Fibroblast of skin of scalp (primary cell): ENCODE measurements around the gene AASDH. TPM values are rescaled to one million over a fixed set of nuclear protein-coding genes. Genes with fewer than 3 reads are reported as not detected.

Source experiments
- DNase-seq: peaks from one replicate; pipeline ENCODE4 v3.0.0-alpha.2; 2013
- polyA plus RNA-seq, 2 experiments: library from polyadenylated mRNA; unstranded; fragments of 120-200 nt; gene quantifications; one replicate each; pipeline ENCODE4 v1.2.1, GENCODE V29; 2013; ENCODE audit not compliant: insufficient read length in 2 of 2

The AASDH gene, protein sequence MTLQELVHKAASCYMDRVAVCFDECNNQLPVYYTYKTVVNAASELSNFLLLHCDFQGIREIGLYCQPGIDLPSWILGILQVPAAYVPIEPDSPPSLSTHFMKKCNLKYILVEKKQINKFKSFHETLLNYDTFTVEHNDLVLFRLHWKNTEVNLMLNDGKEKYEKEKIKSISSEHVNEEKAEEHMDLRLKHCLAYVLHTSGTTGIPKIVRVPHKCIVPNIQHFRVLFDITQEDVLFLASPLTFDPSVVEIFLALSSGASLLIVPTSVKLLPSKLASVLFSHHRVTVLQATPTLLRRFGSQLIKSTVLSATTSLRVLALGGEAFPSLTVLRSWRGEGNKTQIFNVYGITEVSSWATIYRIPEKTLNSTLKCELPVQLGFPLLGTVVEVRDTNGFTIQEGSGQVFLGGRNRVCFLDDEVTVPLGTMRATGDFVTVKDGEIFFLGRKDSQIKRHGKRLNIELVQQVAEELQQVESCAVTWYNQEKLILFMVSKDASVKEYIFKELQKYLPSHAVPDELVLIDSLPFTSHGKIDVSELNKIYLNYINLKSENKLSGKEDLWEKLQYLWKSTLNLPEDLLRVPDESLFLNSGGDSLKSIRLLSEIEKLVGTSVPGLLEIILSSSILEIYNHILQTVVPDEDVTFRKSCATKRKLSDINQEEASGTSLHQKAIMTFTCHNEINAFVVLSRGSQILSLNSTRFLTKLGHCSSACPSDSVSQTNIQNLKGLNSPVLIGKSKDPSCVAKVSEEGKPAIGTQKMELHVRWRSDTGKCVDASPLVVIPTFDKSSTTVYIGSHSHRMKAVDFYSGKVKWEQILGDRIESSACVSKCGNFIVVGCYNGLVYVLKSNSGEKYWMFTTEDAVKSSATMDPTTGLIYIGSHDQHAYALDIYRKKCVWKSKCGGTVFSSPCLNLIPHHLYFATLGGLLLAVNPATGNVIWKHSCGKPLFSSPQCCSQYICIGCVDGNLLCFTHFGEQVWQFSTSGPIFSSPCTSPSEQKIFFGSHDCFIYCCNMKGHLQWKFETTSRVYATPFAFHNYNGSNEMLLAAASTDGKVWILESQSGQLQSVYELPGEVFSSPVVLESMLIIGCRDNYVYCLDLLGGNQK
- 5.0 TPM for polyA plus RNA-seq (2013, experiment 1 of 2; ENCODE audit: insufficient read length)
- 6.8 TPM for polyA plus RNA-seq (2013, experiment 2 of 2; ENCODE audit: insufficient read length)

DNA sequence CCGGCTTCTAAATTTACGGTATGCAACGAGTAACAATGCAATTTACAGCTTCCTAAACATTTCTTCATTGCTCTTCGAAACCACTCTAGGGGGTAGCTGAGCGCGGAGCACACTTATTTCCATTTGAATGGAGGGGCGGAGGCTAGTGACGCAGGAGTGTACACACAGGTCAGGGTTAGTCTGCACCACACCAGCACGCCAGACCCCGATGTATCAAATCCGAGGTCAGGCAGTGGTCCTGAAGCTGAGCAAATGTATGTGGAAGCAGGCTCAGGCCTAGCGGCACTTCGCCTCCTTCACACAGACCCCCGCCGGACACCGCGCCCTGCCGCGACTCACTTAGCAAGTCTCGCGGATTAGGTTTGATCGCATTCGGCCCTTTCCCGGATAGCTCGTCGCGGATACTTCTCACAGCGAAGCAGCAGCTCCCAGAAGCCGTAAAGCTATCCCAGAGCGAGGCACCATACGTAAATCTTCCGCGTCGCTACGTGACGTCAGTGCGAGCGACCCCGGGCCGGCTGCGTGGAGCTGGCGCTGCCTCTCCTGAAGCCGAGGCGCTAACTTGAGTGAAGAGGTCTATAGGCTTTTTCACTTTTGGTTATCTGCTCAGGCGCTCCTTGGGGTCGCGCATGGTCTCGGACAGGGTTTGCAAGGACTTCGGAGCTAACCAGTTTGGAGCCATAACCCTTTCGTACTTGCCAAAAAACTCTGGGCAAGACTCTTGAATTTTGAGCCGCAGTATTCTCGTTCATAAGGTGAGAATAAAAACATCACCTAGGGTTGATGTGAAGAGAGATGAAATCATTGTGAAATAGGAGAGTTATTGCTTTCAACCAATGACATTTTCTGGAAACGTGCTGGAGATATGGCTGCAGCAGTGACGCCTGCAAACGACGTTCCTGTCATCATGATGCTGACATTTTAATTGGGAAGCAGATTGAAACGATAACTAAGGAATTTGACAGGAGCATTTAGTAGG, at the start of gene AASDH:
TSS of gene AASDH (minus strand) at position 469 of the 979 bp plus-strand sequence. CDS start 3,192 bp downstream, outside the sequence.
- DNase-seq, result peak; percentile 95

DNA sequence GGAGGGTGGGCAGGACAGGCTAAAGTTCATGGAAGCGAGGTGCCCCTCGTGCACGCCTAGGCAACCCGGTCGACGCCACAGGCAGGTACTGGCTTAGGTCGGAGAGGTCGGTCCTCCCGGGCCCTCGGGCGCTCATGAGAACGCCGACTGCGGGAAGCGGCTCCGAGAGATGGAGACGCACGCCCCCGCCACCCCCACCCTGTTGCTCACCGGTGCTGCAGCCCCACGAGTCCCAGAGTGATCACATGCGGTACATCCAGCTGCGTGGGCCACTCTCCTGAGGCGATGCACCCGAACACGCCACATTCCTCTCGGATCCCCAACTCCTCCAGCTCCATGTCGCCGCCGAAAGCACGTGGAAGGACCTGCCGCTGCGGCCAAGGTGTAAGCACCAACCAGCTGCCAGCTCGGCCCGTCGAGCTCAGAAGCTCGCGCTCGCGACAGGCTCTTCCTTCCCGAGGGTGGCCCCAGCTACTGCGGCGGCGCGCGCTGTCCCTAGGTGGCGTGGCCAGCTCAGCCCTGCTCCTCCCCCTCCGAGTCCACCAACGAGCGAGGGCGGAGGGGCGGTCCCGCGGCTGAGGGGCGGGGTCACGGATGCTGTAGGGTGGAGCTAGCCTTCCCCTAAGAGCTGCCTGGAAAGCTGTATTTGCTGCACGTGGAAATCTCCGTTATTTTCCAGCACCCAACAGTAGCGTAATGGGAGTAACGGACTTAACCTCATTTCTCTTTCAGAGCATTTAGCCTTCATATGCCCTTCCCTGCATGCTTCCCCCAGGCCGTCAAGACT, 48.0 kb upstream of the AASDH start, which contains the start of gene PPAT:
TSS of gene PPAT (minus strand) at position 476 of the 787 bp plus-strand sequence. CDS start at position 338, 138 bp downstream.
- peak; percentile 98 for DNase-seq

DNA sequence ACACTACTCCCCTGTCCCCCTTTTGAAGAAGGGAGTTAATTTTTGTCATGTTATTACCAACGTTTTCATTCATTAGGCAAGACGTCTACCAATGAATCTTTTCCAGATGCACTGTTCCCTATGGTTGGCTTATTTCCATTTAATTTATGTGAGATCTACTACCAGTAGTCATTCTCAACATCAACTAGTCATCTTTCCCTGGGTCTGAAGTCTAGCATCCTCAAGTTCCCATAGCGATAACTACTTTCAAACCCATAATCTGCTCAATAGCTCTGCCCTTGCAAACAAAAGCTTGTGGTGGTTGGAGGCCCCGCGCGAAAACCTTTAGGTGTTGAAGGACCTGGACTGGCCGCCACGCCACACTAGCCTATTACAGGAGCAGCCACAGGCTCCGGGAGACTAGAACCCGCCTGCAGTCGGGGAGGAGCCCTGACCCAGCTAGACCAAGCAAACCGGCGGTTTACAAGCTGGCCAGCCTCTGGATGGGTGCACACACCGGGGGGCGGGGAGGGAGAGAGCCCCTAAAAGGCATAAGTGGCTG, 47.4 kb upstream of the AASDH start:
- DNase-seq, result peak; percentile 51

DNA sequence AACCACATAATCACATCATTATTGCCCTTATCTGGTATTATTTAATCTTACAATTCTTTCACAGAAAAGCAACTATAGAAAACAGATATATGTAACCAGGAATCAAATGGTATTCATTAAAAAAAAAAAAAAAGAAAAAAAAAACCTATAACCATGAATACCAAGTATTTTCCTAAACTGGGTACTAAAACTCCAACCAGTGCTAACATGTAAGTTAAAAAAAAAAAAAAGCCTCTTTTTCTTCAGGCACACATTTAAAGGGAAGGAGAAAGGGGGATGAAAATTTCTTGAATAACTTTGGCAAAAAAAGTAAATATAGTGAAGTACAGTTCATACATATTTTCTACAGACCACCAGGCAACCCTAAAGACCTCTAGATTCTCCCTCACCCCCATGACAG, 46.0 kb upstream of the AASDH start:
- no peak for DNase-seq

DNA sequence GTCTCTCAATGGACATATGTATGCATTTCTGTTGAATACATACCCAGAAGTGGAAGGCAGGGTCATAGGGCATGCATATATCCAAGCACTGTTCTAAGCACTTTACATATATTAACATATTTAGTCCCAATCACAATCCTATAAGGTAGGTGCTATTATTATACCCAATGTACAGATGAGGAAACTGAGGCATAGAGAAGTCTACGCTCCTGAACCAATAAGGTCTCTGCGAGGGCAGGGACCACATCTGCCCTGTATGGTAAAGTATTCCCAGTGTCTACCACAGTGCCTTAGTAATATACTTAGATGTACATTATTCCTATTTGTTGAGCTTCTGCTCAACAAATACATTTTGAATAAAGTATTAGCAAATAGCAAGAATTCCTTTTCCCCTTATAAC, 42.9 kb upstream of the AASDH start:
- no peak for DNase-seq

DNA sequence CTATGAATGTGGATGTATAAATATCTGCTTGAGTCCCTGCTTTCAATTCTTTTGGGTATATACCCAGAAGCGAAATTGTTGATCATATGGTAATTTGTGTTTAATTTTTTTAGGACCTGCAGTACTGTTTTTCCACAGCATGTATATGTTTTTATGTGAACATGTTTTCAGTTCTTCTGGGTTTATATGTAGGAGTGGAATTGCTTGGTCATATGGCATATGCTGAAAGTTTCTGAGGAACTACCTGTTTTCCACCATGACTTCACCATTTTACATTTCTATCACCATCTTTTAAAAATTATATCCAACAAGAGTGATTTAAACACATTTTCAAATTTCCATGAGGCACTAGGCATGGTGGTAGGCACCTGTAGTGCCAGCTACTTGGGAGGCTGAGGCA, 39.9 kb upstream of the AASDH start:
- no peak for DNase-seq

DNA sequence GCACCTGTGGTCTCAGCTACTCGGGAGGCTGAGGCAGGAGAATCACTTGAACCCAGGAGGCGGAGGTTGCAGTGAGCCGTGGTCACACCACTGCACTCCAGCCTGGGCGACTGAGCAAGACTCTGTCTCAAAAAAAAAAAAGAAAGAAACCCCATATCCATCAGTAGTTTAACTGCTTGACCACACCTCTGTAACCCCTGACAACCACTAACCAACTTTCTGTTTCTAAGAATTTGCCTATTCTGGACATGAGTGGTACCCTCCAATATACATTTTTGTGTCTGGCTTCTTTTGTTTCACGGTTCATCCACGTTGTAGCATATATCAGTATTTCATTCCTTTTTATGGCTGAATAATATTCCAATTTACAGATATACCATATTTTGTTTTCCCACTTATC, 39.0 kb upstream of the AASDH start:
- DNase-seq, result no peak

DNA sequence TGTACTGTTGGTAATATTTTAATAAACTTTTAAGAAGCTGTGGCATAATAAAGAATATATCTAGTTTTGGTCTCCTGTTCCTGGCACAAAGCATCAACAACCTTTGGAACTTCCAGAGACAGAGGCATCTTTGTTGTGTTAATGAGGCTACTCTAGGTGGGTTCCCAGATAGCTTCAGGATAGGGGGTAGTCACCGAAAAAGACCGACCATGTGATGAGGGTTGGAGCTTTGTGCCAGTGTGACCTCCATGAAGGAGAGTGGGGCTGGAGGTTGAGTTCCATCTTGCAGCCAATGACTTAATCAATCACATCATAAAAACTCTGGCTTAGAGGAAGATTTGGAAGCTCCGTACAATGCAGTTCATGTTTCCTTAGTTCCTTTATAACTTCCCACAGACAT, 38.2 kb upstream of the AASDH start:
- DNase-seq, result no peak

DNA sequence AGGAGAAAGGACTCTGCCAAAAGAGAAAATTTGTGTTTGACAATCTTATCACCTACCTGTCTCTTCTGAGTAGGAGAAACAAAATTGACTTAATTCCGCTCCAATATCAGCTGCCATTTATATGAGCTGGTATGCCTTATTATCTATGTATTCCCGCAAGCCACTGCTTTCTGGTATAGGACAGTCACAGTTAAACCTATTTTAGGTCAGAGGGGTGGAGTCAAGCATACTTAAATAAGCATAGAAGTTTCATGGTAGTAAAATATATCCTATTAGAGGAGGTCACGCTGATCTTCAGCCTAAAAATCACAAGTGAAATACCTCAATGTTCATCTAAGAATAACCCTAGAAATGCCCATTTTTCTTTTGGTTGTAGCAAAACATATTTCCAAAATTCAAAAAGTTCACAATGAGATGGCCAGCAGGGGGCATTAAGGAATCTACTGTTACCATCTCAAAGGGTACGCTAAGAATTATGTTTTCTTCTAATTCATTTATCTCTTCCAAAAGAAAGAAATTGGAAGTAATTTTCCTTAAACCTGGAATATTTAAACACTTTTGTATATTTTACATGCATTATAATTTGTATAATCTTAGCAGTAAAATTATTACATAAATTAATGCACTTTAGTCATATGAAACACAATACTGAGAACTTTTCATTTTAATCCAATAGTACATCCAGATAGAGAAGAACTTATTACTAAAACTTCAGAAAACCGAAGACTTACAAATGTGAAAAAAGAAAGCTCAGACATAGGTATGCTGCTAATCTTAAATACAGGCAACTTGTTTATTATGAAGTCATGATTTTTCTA, 37.6 kb upstream of the AASDH start:
- peak; percentile 37 for DNase-seq

DNA sequence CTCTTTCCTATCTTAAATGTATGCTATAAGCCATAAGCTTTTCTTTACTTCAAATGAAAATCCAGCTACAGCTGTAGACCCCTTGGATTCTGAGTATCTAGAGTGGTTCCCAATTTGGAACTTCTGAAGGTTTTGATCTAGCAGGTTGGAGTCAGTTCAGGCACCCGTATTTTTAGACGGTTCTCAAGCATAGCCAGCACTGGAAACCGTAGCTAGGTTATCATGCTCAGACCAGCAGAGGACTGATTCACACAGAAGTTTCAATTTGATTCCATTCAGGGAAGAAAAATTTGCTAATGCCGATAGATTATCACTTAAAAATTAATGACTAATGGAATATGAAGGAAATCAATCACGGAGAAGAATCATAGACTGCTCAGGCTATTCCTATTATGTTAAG, 36.9 kb upstream of the AASDH start:
- DNase-seq, result no peak

DNA sequence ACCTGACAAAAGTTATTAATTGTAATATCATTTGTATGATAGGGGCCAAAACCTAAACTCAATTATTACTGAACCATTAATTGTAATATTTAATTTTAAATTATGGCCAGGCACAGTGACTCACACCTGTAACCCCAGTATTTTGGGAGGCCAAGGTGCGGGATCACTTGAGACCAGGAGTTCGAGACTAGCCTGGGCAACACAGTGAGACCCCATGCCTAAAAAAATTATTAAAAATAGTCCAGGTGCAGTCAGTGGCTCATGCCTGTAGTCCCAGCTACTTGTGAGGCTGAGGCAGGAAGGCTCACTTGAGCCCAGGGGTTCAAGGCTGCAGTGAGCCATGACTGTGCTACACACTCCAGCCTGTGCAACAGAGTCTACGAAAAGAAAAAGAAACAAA, 30.1 kb upstream of the AASDH start:
- no peak for DNase-seq

DNA sequence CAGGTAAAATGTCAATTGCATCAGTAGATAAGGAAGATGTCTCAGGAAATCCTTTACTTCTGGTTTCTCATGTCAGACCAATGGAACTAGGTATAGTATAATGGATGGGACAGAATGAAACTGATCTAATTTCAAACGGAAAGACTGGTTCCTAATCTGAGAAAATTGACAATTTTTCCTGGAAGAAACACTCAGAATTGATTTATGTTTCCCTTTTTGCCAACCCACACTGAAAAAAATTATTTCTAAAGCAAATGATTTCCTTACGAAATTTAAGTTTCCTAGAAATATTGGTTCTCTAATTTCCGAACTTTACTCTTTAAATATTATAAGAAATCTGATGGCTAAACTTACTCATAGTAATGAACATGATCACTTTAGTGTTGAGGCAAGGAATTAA, 29.1 kb upstream of the AASDH start:
- DNase-seq, result no peak

DNA sequence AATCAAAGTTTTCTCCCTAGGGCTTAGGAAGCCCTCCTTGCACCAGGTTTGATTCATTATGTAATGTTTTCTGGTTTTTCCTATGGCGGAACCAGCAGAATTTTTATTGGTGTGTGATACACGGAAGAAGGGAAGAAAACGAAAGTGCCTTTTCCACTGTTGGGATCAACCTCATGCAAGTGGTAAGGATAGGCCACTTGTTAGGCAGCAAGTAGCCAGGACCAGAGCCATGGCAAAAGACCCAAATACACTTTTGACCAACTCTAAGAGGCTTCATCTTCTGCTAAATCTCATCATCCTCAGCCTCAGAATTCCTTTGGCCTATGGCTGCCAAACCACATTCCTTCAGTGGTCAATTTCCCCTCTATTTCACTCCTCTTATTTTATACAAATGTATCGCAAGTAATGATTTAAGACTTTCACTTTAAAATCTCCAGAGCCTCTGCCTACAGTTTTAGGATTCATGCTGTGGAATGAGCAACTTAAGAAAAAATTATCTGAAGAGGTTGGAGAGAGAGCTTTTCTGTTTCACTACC, 26.9 kb upstream of the AASDH start:
- peak; percentile 29 for DNase-seq

DNA sequence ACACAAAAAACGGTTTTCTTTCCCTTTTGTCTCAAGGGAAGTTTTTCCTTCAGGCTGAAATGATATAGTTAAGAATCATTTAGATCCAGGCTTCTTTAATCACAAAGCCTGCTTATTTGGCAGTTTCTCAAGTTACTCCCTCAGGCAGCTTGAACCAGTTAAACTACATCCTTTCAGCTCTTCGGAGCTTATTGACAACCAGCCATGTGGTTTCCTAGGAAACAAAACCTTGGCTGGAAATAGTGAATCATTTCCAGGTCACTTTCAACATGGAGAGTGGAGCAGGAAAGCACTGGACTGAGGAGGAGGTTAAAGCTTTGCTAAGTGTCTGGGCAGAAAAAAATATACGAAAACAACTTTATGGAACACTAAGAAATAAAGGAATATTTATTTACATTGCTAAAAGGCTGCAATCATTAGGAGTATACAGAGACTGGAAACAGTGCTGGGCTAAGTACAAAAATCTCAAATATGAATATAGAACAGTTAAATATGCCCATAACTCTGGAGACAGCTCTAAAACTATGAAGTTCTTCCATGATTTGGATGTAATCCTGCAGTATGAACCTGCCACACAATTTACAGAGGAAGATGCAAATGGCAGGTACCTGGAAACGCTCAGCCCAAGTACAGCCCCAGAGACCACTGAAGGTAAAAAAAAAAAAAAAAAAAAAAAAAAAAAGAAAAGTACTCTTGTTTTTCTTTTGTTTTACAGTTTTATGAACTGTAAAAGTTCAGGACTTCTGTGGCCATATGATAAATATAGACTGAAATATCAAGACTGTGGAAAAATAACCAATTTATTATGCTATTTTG, 23.2 kb upstream of the AASDH start:
- DNase-seq, result peak; percentile 96

DNA sequence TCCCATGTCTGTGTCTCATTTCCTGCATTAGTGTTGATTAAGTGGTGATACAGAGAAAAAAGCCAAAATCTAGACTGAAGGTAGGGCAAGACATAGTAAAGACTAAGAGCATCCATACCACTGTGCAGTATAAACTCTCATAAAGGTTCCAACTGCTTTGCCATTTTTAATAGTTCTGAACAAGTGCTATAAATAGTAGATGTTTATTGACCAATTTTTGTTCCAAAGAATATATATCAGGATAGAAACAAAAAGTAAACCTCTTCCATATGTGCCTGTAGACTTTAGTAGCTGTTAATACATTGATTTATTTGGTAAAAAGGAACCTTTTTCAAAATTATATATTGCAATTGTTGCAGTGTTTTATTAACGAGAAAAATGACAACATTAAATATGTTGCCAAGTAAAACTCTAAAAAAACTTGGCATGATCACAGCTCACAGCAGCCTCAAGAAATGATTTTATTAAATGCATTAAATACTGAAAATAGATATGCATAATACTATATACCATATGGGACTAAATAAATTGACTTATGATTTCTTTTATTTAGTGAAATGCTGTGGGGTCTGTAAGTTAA, 22.3 kb upstream of the AASDH start:
- DNase-seq, result no peak

DNA sequence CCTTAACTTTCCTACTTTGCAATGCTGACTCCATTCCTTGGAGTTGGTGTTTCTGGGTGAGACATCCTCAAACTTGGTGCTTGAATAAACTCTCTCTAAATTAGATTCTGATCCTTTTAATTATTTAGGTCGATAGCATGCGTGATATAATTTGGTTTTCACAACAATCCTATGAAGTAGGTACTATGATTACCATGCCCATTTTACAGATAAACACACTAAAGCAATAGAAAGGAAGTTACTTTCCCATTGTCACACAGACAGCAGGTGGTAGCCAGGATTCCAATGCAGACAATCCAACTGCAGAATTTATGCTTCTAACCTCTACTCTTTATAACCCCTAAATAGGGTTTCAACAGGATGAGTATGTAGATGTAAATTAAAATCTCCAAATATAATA, 21.7 kb upstream of the AASDH start:
- no peak for DNase-seq

DNA sequence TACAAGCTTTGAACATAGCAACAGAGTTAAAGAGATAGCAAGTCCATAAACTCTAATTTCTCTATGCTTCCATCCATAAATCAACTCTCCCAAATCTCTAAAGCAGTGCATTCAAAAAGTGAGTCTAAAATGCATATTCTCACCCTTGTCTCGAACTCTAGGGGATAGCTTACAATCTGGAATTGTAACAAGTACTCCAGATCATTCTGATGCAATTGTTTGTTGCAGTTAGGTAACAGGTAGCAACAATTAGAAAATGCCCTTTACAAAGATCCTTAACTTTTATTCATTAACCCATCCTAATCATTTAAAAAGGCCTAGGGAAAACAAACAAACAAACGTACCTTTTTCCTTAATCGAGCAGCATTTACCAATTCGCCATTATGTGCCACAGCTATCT, 18.9 kb upstream of the AASDH start:
- DNase-seq, result no peak

DNA sequence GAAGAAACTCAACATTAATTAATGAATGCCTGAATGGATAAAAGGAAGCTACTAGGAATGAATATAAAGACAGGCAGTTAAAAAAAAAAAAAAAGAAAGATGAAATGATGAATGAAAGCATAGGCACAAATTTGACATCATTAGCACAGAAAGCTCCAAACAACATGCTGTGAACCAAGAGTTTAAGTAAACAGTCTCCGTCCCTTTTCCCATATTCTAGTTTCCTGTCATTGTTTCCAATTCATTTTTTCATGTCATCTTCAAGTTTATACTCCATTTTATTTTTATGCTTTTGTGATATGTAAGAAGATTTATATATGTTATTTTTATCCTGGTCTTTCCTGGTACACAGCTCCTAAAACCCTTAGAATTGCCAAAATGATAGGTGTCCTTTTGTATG, 17.7 kb upstream of the AASDH start:
- no peak for DNase-seq
